Measurements from ENCODE around the gene SBF2. TPM values are rescaled to one million over a fixed set of nuclear protein-coding genes. Genes with fewer than 3 reads are reported as not detected.

The SBF2 gene
- total RNA-seq (10.2 TPM), polyA plus RNA-seq (8.1 TPM)
- long read RNA-seq, donor 1 = 0 reads
- long read RNA-seq, donor 2 = 0 reads
- long read RNA-seq, donor 3 = 0 reads
- long read RNA-seq, donor 4, partial matches to known transcripts = 0 of 1 reads
- long read RNA-seq, donor 4, other reads (novel, unspliced or antisense) = 0 of 1 reads
- long read RNA-seq, donor 5, partial matches to known transcripts = 0 of 1 reads
- long read RNA-seq, donor 5, other reads (novel, unspliced or antisense) = 0 of 1 reads
- long read RNA-seq, donor 6, partial matches to known transcripts = 0 of 1 reads
- long read RNA-seq, donor 6, other reads (novel, unspliced or antisense) = 0 of 1 reads
- long read RNA-seq, donor 7, partial matches to known transcripts = 0 of 1 reads
- long read RNA-seq, donor 7, other reads (novel, unspliced or antisense) = 0 of 1 reads
- long read RNA-seq, donor 8, partial matches to known transcripts = 0 of 1 reads
- long read RNA-seq, donor 8, other reads (novel, unspliced or antisense) = 0 of 1 reads
- long read RNA-seq, donor 9 = 0 reads
- long read RNA-seq, donor 10 = 0 reads

DNA sequence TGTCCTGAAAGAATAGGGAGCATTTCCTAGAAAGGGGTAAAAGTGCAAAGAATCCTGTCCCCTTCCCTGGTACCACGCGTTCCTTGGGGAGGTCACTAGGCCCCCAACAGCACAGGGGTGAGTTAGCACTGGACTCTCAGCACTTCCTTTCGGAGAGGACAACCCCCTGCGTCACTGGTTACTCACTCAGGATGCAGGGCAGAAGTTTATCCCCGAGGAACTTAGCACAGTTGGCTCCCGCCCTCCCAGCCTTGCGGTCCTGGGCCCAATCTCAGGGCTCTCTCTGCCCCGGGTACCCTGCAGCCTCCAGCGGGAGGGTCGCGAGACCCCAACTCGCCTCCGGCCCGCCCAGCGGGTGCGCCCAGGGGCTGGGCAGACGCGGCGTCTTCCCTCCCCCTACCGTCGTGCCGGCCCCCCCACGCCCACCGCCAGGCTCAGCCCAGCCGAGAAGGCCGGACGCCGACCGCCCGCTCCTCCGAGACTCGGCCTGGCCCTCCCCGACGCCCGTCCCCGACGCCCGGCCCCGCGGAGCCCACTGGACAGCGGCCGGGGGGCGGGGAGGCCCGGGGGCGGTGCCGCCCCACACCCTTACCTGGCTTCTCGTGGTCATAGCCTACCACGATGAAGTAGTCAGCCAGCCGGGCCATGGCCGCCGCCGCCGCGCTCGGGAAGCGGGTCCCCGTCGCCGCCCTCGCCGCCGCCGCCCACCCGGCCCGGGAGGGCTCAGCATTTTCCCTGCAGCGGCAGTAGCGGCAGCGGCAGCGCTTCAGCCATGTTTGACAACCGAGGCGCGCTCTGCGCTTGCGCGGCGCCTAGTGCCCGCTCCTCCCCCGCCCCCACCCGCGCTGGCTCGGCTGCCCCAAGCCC lies at the start of gene SBF2:
SBF2 (minus strand) TSS at position 797 of the 867 bp plus-strand sequence; CDS start at position 647, 150 bp downstream.
- WGBS = 2% methylated on average over 81 of the region's 81 CpGs
- H3K9me3 ChIP-seq (ENCODE audit: control insufficient read depth in 2 of 2, insufficient read depth in 1 of 2, low read length in 1 of 2) = peaks cover 0 to 5% of the 10 kb centered on the region in 2 donors
- peaks cover 20 to 34% of the 10 kb centered on the region in 2 donors for H3K27me3 ChIP-seq (ENCODE audit: control insufficient read depth in 2 of 2, insufficient read depth in 1 of 2, low read length in 1 of 2)
- peak in 4 of 9 donors; percentile 74 to 91 (median 88) for DNase-seq (ENCODE audit: low read depth in 6 of 9, low spot score in 9 of 9)
- peak within 1 kb of the TSS; percentile 65 to 88 for H3K27ac ChIP-seq (ENCODE audit: low read depth in 1 of 2, low read length in 1 of 2)
- H3K4me3 ChIP-seq (ENCODE audit: low read length in 2 of 2) = peak within 1 kb of the TSS; percentile 68 to 96
- H3K36me3 ChIP-seq (ENCODE audit: control insufficient read depth in 2 of 2, insufficient read depth in 2 of 2, low read length in 1 of 2) = peaks cover 0 to 3% of the 10 kb centered on the region in 2 donors
- H3K4me1 ChIP-seq (ENCODE audit: control insufficient read depth in 2 of 2, insufficient read depth in 2 of 2, low read length in 2 of 2) = peaks cover 8 to 19% of the 10 kb centered on the region in 2 donors

DNA sequence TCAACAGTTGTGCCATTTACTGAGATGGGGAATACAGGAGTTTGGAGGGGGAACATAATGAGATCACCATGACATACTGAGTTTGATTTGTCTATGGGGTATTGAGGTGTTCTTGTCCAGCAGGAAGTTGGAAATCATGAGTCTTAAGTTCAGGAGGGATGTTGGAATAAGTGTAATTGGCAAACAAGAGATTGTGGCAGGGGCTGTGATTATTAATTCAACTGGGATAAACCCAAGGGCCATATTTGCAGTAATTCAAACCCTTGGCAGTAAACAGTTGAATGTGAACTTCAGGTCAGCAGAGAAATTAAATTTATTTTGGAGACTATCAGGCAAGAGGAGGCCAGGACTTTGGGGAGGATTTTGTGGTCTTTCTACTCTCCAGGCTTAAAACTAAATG lies 44.3 kb upstream of the SBF2 start:
- Histone ChIP-seq H3K9me3 (ENCODE audit: control insufficient read depth in 2 of 2, insufficient read depth in 1 of 2, low read length in 1 of 2) (no peaks in the 10 kb centered on the region), H3K36me3 (ENCODE audit: control insufficient read depth in 2 of 2, insufficient read depth in 2 of 2, low read length in 1 of 2) (no peaks in the 10 kb centered on the region), H3K4me1 (ENCODE audit: control insufficient read depth in 2 of 2, insufficient read depth in 2 of 2, low read length in 2 of 2) (no peaks in the 10 kb centered on the region), H3K27me3 (ENCODE audit: control insufficient read depth in 2 of 2, insufficient read depth in 1 of 2, low read length in 1 of 2) (no peaks in the 10 kb centered on the region), H3K27ac (ENCODE audit: low read depth in 1 of 2, low read length in 1 of 2) (no peak overlapping the region), H3K4me3 (ENCODE audit: low read length in 2 of 2) (no peak overlapping the region)
- no peak for DNase-seq (ENCODE audit: low read depth in 6 of 9, low spot score in 9 of 9)

DNA sequence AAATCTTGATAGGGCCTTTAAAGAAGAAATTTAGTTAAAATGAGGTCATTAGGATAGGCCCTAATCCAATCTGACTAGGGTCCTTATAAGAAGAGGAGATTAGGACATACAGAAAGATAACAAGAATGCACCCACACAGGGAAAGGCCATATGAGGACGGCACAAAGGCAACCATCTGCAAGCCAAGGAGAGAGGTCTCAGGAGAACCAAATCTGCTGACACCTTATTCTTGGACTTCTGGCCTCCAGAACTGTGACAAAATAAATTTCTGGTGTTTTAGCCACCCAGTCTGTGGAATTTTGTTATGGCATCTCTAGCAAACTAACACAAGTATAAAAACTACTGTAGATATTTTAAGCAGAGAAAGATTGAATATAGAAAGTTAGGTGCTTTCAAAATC lies 39.5 kb upstream of the SBF2 start:
- H3K4me3 ChIP-seq (ENCODE audit: low read length in 2 of 2) = no peak overlapping the region

DNA sequence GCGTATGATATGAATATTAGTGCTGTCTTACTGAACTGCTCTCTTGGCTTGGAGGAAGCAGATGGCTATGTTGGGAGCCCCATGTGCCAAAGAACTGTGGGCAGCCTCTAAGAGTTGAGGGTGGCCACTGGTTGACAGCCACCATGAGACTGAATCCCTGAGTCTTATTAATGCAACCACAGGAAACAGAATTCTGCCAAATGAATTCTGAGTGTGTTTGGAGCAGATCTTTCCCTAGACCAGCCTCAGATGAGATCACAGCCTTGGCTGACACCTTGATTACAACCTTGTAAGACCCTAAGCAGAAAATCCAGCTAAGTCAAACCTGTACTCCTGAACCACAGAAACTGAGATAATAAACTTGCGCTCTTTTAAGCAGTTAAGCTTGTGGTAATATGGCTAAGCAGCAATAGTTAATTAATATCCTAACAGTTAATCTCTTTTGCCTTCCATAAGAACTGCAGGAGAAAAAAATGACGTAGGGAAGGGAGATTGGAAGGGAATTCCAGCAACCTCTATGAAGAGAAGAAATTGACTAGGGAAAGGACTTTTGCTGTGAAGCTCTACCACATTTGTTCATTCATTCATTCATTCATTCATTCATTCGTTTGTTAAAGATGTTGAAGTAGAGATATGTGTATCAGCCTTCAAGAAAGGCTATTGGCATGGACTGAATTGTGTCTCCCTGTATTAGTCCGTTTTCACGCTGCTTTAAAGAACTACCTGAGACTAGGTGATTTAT lies 37.7 kb upstream of the SBF2 start:
- DNase-seq (ENCODE audit: low read depth in 6 of 9, low spot score in 9 of 9) = no peak

More for the DNA sequence above, 39.5 kb upstream of the SBF2 start:
- H3K36me3 ChIP-seq (ENCODE audit: control insufficient read depth in 2 of 2, insufficient read depth in 2 of 2, low read length in 1 of 2) = no peaks in the 10 kb centered on the region
- H3K27ac ChIP-seq (ENCODE audit: low read depth in 1 of 2, low read length in 1 of 2) = no peak overlapping the region
- DNase-seq (ENCODE audit: low read depth in 6 of 9, low spot score in 9 of 9) = no peak
- WGBS = 99% methylated on average over 1 of the region's 1 CpG
- H3K27me3 ChIP-seq (ENCODE audit: control insufficient read depth in 2 of 2, insufficient read depth in 1 of 2, low read length in 1 of 2) = no peaks in the 10 kb centered on the region
- H3K4me1 ChIP-seq (ENCODE audit: control insufficient read depth in 2 of 2, insufficient read depth in 2 of 2, low read length in 2 of 2) = no peaks in the 10 kb centered on the region
- no peaks in the 10 kb centered on the region for H3K9me3 ChIP-seq (ENCODE audit: control insufficient read depth in 2 of 2, insufficient read depth in 1 of 2, low read length in 1 of 2)

DNA sequence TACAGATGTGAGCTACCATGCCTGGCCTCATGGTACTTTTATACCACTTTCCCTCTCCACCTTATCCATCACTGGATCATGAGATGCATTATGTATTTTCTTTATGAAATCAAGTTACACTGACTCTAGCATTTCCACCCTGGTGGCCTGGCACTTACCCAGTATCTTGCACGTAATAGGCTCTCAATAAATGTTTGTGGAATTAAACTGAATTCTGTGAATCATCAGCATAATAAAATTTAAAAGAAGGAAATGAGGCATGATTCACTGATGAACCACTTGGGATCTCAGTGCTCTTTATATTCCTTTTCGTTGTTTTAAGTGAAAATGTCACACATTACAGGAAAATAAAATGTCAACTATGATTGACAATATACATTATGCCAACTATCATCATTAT lies 35.9 kb upstream of the SBF2 start:
- Histone ChIP-seq H3K27ac (ENCODE audit: low read depth in 1 of 2, low read length in 1 of 2) (no peak overlapping the region), H3K4me3 (ENCODE audit: low read length in 2 of 2) (no peak overlapping the region), H3K27me3 (ENCODE audit: control insufficient read depth in 2 of 2, insufficient read depth in 1 of 2, low read length in 1 of 2) (no peaks in the 10 kb centered on the region), H3K4me1 (ENCODE audit: control insufficient read depth in 2 of 2, insufficient read depth in 2 of 2, low read length in 2 of 2) (no peaks in the 10 kb centered on the region), H3K36me3 (ENCODE audit: control insufficient read depth in 2 of 2, insufficient read depth in 2 of 2, low read length in 1 of 2) (no peaks in the 10 kb centered on the region), H3K9me3 (ENCODE audit: control insufficient read depth in 2 of 2, insufficient read depth in 1 of 2, low read length in 1 of 2) (no peaks in the 10 kb centered on the region)
- no peak for DNase-seq (ENCODE audit: low read depth in 6 of 9, low spot score in 9 of 9)
- WGBS = 98% methylated on average over 2 of the region's 2 CpGs

More for the DNA sequence above, 37.7 kb upstream of the SBF2 start:
- Histone ChIP-seq H3K27me3 (ENCODE audit: control insufficient read depth in 2 of 2, insufficient read depth in 1 of 2, low read length in 1 of 2) (no peaks in the 10 kb centered on the region), H3K36me3 (ENCODE audit: control insufficient read depth in 2 of 2, insufficient read depth in 2 of 2, low read length in 1 of 2) (no peaks in the 10 kb centered on the region), H3K27ac (ENCODE audit: low read depth in 1 of 2, low read length in 1 of 2) (no peak overlapping the region), H3K4me3 (ENCODE audit: low read length in 2 of 2) (no peak overlapping the region), H3K4me1 (ENCODE audit: control insufficient read depth in 2 of 2, insufficient read depth in 2 of 2, low read length in 2 of 2) (no peaks in the 10 kb centered on the region), H3K9me3 (ENCODE audit: control insufficient read depth in 2 of 2, insufficient read depth in 1 of 2, low read length in 1 of 2) (no peaks in the 10 kb centered on the region)
- WGBS = 97% methylated on average over 6 of the region's 6 CpGs

DNA sequence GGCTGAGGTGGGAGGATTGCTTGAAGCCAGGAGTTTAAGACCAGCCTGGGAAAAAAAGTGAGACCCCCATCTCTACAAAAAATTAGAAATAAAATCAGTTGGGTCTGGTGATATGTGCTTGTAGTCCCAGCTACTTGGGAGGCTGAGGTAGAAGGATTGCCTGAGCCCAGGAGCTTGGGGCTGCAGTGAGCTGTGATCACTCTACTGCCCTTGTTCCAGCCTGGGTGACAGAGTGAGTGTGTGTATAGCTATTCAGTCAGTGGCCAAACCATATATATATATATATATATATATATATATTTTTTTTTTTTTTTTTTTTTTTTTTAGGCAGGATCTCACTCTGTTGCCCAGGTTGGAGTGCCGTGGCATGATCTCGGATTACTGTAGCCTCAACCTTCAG lies 35.3 kb upstream of the SBF2 start:
- DNase-seq (ENCODE audit: low read depth in 6 of 9, low spot score in 9 of 9) = no peak
- WGBS = 94% methylated on average over 2 of the region's 2 CpGs
- H3K36me3 ChIP-seq (ENCODE audit: control insufficient read depth in 2 of 2, insufficient read depth in 2 of 2, low read length in 1 of 2) = no peaks in the 10 kb centered on the region
- no peaks in the 10 kb centered on the region for H3K9me3 ChIP-seq (ENCODE audit: control insufficient read depth in 2 of 2, insufficient read depth in 1 of 2, low read length in 1 of 2)
- H3K27me3 ChIP-seq (ENCODE audit: control insufficient read depth in 2 of 2, insufficient read depth in 1 of 2, low read length in 1 of 2) = no peaks in the 10 kb centered on the region
- no peaks in the 10 kb centered on the region for H3K4me1 ChIP-seq (ENCODE audit: control insufficient read depth in 2 of 2, insufficient read depth in 2 of 2, low read length in 2 of 2)
- H3K27ac ChIP-seq (ENCODE audit: low read depth in 1 of 2, low read length in 1 of 2) = no peak overlapping the region
- no peak overlapping the region for H3K4me3 ChIP-seq (ENCODE audit: low read length in 2 of 2)

DNA sequence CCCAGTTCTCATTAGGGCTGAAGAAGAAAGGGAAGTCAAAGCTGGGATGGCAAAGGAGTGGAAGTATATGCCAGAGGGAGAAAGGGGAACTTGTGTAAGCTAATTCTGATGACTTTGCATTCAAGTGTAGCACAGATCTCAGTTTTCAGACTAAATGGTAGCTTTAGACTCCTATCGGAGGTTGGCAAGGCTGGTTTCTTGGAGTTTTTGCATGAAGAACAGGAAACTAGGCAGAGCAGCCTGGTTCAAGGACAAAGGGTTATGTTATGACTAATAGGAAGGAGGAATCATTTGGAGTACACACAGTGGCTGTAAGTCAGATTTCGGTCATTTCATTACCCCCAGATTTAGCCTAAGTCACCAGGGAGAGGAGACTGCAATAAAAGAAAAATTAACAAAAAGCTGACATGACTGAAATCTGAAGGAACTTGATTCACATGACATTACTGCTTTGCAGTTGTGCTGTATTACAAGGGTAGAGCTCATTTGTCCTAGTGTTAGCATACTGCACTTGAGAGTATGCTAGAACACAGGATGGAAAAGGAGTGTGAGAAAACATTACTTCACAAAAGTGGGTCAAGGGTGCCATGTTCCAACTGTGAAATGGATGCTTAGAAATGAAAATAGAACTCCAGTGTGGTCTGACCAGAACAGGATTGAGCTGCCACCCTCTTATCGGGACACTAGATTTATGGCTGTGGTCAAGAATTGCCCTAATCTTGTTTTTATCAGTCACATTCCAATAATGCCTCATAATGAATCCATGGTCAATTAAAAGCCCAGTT lies 34.5 kb upstream of the SBF2 start:
- H3K4me1 ChIP-seq (ENCODE audit: control insufficient read depth in 2 of 2, insufficient read depth in 2 of 2, low read length in 2 of 2) = no peaks in the 10 kb centered on the region
- DNase-seq (ENCODE audit: low read depth in 6 of 9, low spot score in 9 of 9) = no peak
- WGBS = 82% methylated on average over 3 of the region's 3 CpGs

DNA sequence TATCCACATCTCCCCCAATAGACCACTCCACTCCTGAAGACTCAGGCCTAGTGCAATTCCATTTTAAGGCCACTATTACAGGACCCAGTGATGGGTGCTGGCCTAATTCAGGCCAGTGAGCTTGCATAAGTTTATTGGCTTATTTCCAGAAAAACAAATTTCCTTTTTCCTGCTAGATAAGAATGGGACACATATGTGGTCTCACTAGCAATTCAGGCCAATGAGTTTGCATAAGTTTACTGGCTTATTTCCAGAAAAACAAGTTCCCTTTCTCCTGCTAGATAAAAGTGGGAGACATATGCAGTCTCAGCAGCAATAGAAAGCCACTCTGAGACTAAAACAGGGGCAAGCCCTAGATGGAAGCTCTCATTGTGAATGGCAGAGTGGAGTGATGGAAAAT lies 33.2 kb upstream of the SBF2 start:
- Histone ChIP-seq H3K4me3 (ENCODE audit: low read length in 2 of 2) (no peak overlapping the region), H3K27me3 (ENCODE audit: control insufficient read depth in 2 of 2, insufficient read depth in 1 of 2, low read length in 1 of 2) (no peaks in the 10 kb centered on the region), H3K36me3 (ENCODE audit: control insufficient read depth in 2 of 2, insufficient read depth in 2 of 2, low read length in 1 of 2) (no peaks in the 10 kb centered on the region), H3K27ac (ENCODE audit: low read depth in 1 of 2, low read length in 1 of 2) (no peak overlapping the region), H3K4me1 (ENCODE audit: control insufficient read depth in 2 of 2, insufficient read depth in 2 of 2, low read length in 2 of 2) (peaks cover 2 to 6% of the 10 kb centered on the region in 2 donors), H3K9me3 (ENCODE audit: control insufficient read depth in 2 of 2, insufficient read depth in 1 of 2, low read length in 1 of 2) (no peaks in the 10 kb centered on the region)
- DNase-seq (ENCODE audit: low read depth in 6 of 9, low spot score in 9 of 9) = no peak

More for the DNA sequence above, 34.5 kb upstream of the SBF2 start:
- Histone ChIP-seq H3K36me3 (ENCODE audit: control insufficient read depth in 2 of 2, insufficient read depth in 2 of 2, low read length in 1 of 2) (no peaks in the 10 kb centered on the region), H3K27me3 (ENCODE audit: control insufficient read depth in 2 of 2, insufficient read depth in 1 of 2, low read length in 1 of 2) (no peaks in the 10 kb centered on the region), H3K27ac (ENCODE audit: low read depth in 1 of 2, low read length in 1 of 2) (no peak overlapping the region), H3K9me3 (ENCODE audit: control insufficient read depth in 2 of 2, insufficient read depth in 1 of 2, low read length in 1 of 2) (no peaks in the 10 kb centered on the region), H3K4me3 (ENCODE audit: low read length in 2 of 2) (no peak overlapping the region)

Data from thymus (tissue), 14 donors.